GM12875 (cell line): ENCODE measurements around the gene SRP19.
"Not testable (repeated sequence)": the region's sequence is repeated elsewhere in the genome, so short reads cannot be mapped to it uniquely, and the experiment has no call there.

Source experiments
- H3K4me3 ChIP-seq: one replicate; pipeline ENCODE4 v1.5.1; 2011; ENCODE audit warnings: low read depth, low read length, control low read depth
- CTCF ChIP-seq: IDR thresholded peaks from 2 replicates; pipeline ENCODE4 v1.5.1; 2011; ENCODE audit warnings: low read depth, mild to moderate bottlenecking, control low read depth, inconsistent platforms, low read length, moderate library complexity, borderline replicate concordance; ENCODE audit not compliant: insufficient read depth

Gene SRP19

GRCh38 chr5:112883192-112883591 lies 22.1 kb downstream of the SRP19 start:
- H3K4me3 ChIP-seq: no peak overlapping the region
- TF ChIP-seq CTCF: no peak

- H3K4me3 ChIP-seq: no peak overlapping the region
- TF ChIP-seq CTCF: no peak
Measured at GRCh38 chr5:112885001-112885400, 23.9 kb downstream of the SRP19 start.

GRCh38 chr5:112886975-112887374 lies 25.9 kb downstream of the SRP19 start:
- TF ChIP-seq CTCF: no peak
- H3K4me3 ChIP-seq: no peak overlapping the region

GRCh38 chr5:112892066-112892465 lies 31.0 kb downstream of the SRP19 start:
- not testable (repeated sequence) for H3K4me3 ChIP-seq

- no peak for TF ChIP-seq CTCF
- H3K4me3 ChIP-seq: no peak overlapping the region
Measured at GRCh38 chr5:112892776-112893175, 31.7 kb downstream of the SRP19 start.

- no peak for TF ChIP-seq CTCF
- H3K4me3 ChIP-seq: no peak overlapping the region
Measured at GRCh38 chr5:112895682-112896081, 34.6 kb downstream of the SRP19 start.

GRCh38 chr5:112902561-112902960 lies 41.5 kb downstream of the SRP19 start:
- no peak overlapping the region for H3K4me3 ChIP-seq
- TF ChIP-seq CTCF: no peak

- H3K4me3 ChIP-seq: not testable (repeated sequence)
Measured at GRCh38 chr5:112904996-112905395, 43.9 kb downstream of the SRP19 start.
